Loucy (cell line): ENCODE measurements around the gene SDC1.

Source experiments
- EZH2phosphoT487 ChIP-seq: fragments of 200-600 bp; IDR thresholded peaks from 2 replicates; pipeline ENCODE4 v1.6.1; 2018; ENCODE audit warnings: antibody characterized with exemption, mild to moderate bottlenecking, moderate library complexity, borderline replicate concordance
- TF ChIP-seq, protein P1 (sequence below): fragments of 200-600 bp; sonication (generic); conservative IDR thresholded peaks from 2 replicates; pipeline ENCODE4 v1.5.1; 2014; ENCODE audit warnings: mild to moderate bottlenecking, antibody characterized with exemption, low read length

DNA sequence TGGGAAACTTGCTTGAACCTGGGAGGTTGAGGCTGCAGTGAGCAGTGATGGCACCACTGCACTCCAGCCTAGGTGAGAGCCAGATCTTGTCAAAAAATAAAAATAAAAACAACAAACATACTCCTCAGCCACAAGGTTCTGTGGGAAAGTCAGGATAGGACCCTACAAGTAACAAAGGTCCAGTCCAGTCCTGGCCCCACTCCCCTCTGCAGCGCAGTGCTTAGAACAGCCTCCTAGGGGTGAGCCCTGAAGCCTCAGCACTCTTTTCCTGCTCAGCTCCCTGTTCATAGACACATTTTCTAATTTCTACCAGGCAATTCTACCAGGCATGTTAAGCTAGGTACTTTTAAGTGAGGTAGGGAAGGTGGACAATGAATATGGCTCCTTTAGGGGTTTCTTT is 22.2 kb upstream of the SDC1 start:
- TF ChIP-seq, protein P1, sequence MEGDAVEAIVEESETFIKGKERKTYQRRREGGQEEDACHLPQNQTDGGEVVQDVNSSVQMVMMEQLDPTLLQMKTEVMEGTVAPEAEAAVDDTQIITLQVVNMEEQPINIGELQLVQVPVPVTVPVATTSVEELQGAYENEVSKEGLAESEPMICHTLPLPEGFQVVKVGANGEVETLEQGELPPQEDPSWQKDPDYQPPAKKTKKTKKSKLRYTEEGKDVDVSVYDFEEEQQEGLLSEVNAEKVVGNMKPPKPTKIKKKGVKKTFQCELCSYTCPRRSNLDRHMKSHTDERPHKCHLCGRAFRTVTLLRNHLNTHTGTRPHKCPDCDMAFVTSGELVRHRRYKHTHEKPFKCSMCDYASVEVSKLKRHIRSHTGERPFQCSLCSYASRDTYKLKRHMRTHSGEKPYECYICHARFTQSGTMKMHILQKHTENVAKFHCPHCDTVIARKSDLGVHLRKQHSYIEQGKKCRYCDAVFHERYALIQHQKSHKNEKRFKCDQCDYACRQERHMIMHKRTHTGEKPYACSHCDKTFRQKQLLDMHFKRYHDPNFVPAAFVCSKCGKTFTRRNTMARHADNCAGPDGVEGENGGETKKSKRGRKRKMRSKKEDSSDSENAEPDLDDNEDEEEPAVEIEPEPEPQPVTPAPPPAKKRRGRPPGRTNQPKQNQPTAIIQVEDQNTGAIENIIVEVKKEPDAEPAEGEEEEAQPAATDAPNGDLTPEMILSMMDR = no peak
- no peak for TF ChIP-seq EZH2phosphoT487
